Erythroblast (primary cell): ENCODE results near the gene SESN2.

Source experiments
- GATA1 ChIP-seq: IDR thresholded peaks from 2 replicates; pipeline ENCODE4 v1.6.1; 2011; ENCODE audit warnings: low read depth, mild to moderate bottlenecking, control low read depth, low read length, moderate library complexity
- POLR2A ChIP-seq: IDR thresholded peaks from 2 replicates; pipeline ENCODE4 v1.6.1; 2011; ENCODE audit warnings: mild to moderate bottlenecking, low read length

DNA sequence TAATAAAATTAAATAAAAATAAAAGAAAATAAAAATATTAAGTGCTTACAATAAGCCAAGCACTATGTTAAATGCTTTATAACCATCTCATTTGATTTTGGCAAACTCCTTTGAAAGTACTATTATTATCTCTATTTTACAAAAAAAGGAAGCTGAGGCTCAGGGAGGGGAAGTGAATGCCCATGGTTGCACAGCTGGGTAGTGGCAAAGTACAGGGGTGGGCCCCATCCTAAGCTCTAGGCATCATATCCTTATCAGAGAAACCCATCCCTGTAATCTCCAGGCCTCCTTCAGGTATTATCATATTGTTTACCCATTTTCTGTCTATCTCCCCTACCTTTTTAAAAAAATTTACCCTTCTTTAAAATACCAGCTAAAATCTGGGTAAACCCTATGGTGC lies 67.2 kb downstream of the SESN2 start:
- TF ChIP-seq POLR2A: no peak
- TF ChIP-seq GATA1: no peak
